A549 (cell line): ENCODE data around the gene IL22.

Source experiments
- BCL3 ChIP-seq: fragments of >200 bp; sonication (Bioruptor Twin); formaldehyde crosslinking; IDR thresholded peaks from 3 replicates; pipeline ENCODE4 v1.6.1; 2016
- CTCF ChIP-seq: fragments of >200 bp; sonication (Bioruptor Twin); formaldehyde crosslinking; IDR thresholded peaks from 3 replicates; pipeline ENCODE4 v1.5.1; 2016
- EP300 ChIP-seq, 2 experiments: fragments of >200 bp; sonication (Bioruptor Twin); formaldehyde crosslinking; IDR thresholded peaks; 2 replicates in 1 of 2; 3 replicates in 1 of 2; pipeline ENCODE4 v1.6.1; 2016 to 2017
- KDM5A ChIP-seq: fragments of 200-600 bp; sonication (generic); IDR thresholded peaks from 2 replicates; pipeline ENCODE4 v1.6.1; 2016; ENCODE audit warnings: antibody characterized with exemption, mild to moderate bottlenecking
- MAFK ChIP-seq: fragments of 450-650 bp; IDR thresholded peaks from 2 replicates; pipeline ENCODE4 v1.6.1; 2014; ENCODE audit not compliant: partially characterized antibody
- PBX3 ChIP-seq: IDR thresholded peaks from 2 replicates; pipeline ENCODE4 v1.6.1; 2012
- POLR2A ChIP-seq: IDR thresholded peaks from 2 replicates; pipeline ENCODE4 v1.6.1; 2012; ENCODE audit warnings: mild to moderate bottlenecking, low read length
- SMC3 ChIP-seq: fragments of >200 bp; sonication (Bioruptor Twin); formaldehyde crosslinking; IDR thresholded peaks from 3 replicates; pipeline ENCODE4 v1.6.1; 2018; ENCODE audit warnings: inconsistent platforms

- TF ChIP-seq POLR2A (no peak), BCL3 (no peak), KDM5A (no peak), MAFK (no peak), CTCF (no peak), EP300 (IDR thresholded peaks at IDR 0.05) (no peak), PBX3 (no peak), SMC3 (no peak)
Observed at GRCh38 chr12:68222326-68222725, 31.1 kb downstream of the IL22 start.
